T1000 (cell line): Measurements from ENCODE around the gene DUSP3.
A peak's percentile ranks its signal among the peaks of the same experiment; 100 is the strongest.

Source experiments
- DNase-seq: peaks from one replicate; lab custom pipeline; 2025; ENCODE audit warnings: mixed read lengths; lab: John Stamatoyannopoulos, UW

Gene DUSP3

GRCh38 chr17:43768382-43768781 lies 10.4 kb downstream of the DUSP3 start:
- DNase-seq = no peak

- DNase-seq = no peak
These were observed 11.1 kb downstream of the DUSP3 start for GRCh38 chr17:43767713-43768059.

GRCh38 chr17:43767053-43767712 lies 11.6 kb downstream of the DUSP3 start:
- no peak for DNase-seq

GRCh38 chr17:43766413-43767052 lies 12.2 kb downstream of the DUSP3 start:
- DNase-seq = no peak

GRCh38 chr17:43760254-43760852 lies 18.4 kb downstream of the DUSP3 start:
- DNase-seq = peak; percentile 88

- DNase-seq = no peak
These were observed 18.9 kb downstream of the DUSP3 start for GRCh38 chr17:43759836-43760235.

GRCh38 chr17:43758497-43759174 lies 20.1 kb downstream of the DUSP3 start, which contains the start of gene SOST:
SOST (minus strand) TSS chr17:43758791; CDS start chr17:43758741, 50 bp downstream.
- no peak for DNase-seq

- DNase-seq = no peak
These were observed 20.7 kb downstream of the DUSP3 start for GRCh38 chr17:43758086-43758485.

GRCh38 chr17:43757171-43757660 lies 21.6 kb downstream of the DUSP3 start:
- no peak for DNase-seq

GRCh38 chr17:43756201-43756600 lies 22.6 kb downstream of the DUSP3 start:
- no peak for DNase-seq

- DNase-seq = no peak
These were observed 23.3 kb downstream of the DUSP3 start for GRCh38 chr17:43755389-43755875.

GRCh38 chr17:43754947-43755346 lies 23.8 kb downstream of the DUSP3 start:
- DNase-seq = no peak

GRCh38 chr17:43753493-43754129 lies 25.2 kb downstream of the DUSP3 start:
- DNase-seq = no peak

- no peak for DNase-seq
These were observed 28.6 kb downstream of the DUSP3 start for GRCh38 chr17:43750153-43750552.

GRCh38 chr17:43745541-43745940 lies 33.2 kb downstream of the DUSP3 start:
- DNase-seq = no peak

- DNase-seq = no peak
These were observed 37.1 kb downstream of the DUSP3 start for GRCh38 chr17:43741636-43742035.

- no peak for DNase-seq
These were observed 38.2 kb downstream of the DUSP3 start for GRCh38 chr17:43740541-43740940.

- no peak for DNase-seq
These were observed 41.1 kb downstream of the DUSP3 start for GRCh38 chr17:43737722-43738121.

- no peak for DNase-seq
These were observed 42.4 kb downstream of the DUSP3 start for GRCh38 chr17:43736389-43736788.

GRCh38 chr17:43734376-43734775 lies 44.4 kb downstream of the DUSP3 start:
- no peak for DNase-seq

- DNase-seq = no peak
These were observed 44.8 kb downstream of the DUSP3 start for GRCh38 chr17:43733956-43734355.

- peak; percentile 53 for DNase-seq
These were observed 45.8 kb downstream of the DUSP3 start for GRCh38 chr17:43732958-43733357.
